ENCODE data around the gene B3GAT1.

Gene B3GAT1

GRCh38 chr11:134372536-134372935 lies 39.5 kb downstream of the B3GAT1 start:
- no peak for DNase-seq (ENCODE audit: low read depth in 2 of 2)

DNA sequence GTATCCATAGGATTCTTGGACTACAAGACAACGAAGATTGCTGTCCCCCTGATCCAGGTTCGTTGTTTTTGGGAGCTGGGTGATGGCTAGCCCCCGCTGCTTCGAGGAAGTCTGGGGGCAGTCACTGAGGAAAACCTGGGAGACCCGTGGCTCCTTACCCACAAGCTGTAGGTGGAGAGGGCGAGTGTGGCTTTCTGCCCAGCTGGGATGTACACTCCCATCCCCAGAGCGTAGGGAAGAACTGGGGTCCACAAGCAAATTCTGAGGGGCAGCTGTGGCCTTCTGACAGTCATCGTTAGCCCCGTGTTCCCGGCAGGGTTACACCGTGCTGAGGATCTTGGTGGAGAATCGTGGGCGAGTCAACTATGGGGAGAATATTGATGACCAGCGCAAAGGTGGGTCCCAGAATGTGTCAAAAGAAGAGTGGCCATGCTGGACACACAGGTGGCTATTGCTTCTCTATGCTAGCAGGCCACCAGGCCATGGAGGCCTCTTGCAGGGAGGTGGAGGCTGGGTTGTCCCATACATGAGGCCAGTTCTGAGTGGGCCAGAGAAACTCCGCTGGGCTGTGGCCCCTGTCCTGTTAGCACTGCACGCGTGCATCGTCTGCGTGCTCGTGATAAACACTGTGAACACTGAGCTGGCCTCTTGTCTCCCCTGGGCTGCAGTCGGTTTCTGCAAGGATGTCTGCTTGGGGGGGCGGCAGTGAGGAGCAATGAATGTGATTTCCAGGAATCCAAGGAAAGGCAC lies 40.4 kb downstream of the B3GAT1 start:
- DNase-seq (ENCODE audit: low read depth in 2 of 2): no peak

- no peak for DNase-seq (ENCODE audit: low read depth in 2 of 2)
Measured at GRCh38 chr11:134370526-134371435, 41.3 kb downstream of the B3GAT1 start.

DNA sequence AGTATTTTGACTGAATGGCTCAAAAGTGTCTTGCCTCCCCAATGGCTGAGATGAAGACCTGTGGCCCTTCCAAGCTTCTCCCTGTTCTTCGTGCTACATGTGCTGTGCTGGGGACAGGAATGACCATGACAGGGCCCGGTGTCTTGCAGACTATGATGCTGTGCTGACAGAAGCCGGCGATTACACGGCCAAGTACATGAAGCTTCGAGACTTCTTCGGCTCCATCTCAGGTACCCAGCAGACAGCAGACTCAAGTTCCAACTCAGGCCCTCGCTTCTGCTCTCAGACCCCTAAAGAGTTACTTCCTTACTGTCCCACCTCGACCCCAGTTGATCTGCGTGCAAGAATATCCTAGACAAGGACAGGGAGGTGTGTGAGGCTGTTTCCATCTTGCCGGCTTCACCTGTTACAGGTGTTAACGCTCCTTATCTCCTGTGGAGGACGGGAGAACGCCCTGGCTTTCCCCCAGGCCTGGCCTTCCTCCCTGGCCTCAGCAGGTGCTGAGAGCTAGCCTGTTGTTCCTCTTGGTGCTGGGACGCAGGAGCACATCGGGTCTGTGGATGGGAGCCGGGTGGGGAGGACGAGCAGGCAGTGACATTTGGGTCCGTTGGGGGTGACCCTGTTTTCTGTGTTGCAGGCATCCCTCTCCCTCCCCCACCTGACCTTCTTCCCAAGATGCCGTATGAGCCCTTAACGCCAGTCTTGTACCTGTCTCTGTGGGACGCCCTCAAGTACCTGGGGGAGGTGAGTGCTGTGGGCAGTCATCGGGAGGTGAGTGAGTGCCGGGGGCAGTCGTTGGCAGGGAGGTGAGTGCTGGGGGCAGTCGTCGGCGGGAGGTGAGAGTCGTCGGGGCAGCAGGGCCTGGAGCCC lies 42.2 kb downstream of the B3GAT1 start:
- DNase-seq (ENCODE audit: low read depth in 2 of 2): no peak

GRCh38 chr11:134367781-134368180 lies 44.3 kb downstream of the B3GAT1 start:
- DNase-seq (ENCODE audit: low read depth in 2 of 2): no peak

- no peak for DNase-seq (ENCODE audit: low read depth in 2 of 2)
Measured at GRCh38 chr11:134366254-134366653, 45.8 kb downstream of the B3GAT1 start.

DNA sequence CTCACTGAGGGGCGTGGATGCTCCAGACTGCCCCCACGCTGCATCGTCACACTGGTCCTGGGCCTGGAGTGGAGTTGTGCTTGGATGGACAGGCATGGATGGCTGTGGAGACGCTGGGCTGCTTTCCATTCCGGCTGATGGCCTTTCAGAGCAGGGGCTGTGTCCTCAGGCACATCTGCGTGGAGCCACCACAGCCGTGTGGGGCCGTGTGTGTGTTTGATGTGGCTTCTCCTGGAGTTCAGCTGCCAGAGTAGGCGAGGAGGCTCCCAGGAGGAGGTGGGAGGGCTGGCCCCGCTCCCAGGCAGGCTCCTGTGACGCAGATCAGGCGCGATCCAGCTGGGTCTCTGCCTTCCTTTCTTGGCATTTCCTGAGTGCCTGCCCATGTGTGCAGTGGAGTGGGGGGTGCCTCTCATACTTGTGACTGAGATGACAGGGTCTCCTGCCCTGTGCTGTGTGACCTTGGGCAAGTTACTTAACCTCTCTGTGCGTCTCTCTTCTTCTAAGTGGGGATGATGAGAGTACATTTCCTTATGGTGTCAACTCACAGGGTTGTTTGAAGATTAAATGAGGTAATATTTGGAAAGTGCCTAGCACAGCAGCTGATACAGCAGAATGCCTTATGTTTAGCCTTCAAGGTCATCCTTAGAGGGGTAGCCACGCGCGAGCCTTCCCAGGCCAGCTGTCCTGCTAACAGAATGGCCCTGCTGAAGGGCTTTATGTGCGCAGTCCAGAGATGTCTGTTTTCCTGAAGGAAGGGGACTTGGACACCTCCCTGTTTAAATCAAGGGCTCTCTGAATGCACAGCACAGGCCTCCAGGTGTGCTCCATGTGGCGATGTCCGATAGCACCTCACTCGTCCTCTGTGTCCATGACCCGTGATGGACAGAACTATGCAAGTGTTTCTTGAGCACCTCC lies 46.8 kb downstream of the B3GAT1 start:
- DNase-seq (ENCODE audit: low read depth in 2 of 2): no peak

- DNase-seq (ENCODE audit: low read depth in 2 of 2): no peak
Measured at GRCh38 chr11:134364261-134364660, 47.8 kb downstream of the B3GAT1 start.

- no peak for DNase-seq (ENCODE audit: low read depth in 2 of 2)
Measured at GRCh38 chr11:134363592-134363991, 48.5 kb downstream of the B3GAT1 start.

- DNase-seq (ENCODE audit: low read depth in 2 of 2): no peak
Measured at GRCh38 chr11:134363161-134363560, 48.9 kb downstream of the B3GAT1 start.

DNA sequence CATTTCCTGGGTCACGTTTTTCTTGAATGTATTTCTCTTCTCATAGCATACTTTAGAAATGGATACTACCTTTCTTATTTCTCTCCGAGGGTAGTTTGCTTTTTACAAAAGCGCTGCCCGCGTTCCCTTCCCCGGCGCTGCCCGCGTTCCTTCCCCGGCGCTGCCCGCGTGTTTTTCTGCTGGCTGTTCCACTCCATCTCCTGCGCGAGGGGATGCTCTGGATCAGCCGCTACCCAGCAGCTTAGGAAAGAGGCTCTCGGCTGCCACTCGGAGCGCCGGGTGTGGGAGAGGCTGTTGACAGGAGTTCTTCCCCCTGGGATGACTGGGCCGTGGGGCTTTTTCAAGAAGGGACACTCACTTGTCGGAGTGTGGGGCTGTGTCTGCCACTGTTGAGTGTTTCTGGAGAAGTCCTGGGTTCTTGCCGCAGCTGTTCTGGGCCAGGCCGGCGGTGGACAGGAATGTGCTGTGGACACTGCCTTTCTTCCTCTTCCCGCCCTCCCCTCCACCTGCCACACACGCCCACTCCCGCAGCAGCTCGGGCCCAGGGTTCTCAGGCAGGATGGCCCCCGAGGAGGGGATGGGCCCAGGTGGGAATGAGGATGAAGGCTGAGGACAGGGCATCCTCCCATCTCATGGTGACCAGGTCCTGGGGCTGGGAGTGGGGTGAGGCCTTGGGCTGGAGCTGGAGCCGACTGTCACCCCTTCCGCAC lies 49.7 kb downstream of the B3GAT1 start:
- DNase-seq (ENCODE audit: low read depth in 2 of 2): no peak

DNA sequence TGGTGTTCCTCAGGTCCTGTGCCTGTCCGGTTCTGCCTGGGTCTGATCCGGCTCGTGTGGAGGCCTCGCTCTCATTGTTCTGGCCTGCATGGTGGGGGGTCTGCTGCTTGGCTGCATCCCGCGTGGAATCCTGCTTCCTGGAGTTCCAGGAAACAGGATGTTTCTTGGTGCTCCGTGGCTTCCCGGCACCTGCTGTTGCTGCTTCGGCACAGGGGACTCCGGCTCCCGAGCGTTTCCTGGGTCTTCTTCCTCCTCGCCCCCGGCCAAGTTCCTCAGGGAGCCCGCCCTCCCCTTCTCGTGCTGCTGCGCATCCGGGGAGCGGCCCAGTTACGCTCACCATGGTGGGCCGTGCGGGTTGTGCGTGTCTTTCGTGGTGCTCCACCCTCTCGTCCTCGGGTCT lies 50.4 kb downstream of the B3GAT1 start:
- no peak for DNase-seq (ENCODE audit: low read depth in 2 of 2)

- peak; percentile 58 to 65 for DNase-seq (ENCODE audit: low read depth in 2 of 2)
Measured at GRCh38 chr11:134360050-134360835, 51.8 kb downstream of the B3GAT1 start.

DNA sequence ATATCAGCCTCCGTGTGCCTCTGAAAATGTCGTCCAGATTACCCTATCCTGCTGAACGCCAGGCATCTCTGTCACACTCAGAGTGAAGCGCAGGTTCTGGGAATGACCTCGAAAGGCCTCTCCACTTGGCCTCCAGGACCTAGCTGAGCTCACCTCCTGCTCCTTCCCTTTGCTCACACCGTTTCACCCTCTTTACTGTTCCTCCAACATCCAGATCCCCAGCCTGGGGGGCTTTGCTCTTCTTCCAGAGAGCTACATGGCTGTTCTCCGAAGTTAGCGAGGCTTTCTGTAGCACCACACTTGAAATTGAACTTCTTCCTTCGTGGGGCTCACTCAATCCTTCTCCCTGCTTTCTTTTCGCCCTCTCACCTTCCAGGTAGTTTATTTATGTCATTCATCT lies 52.4 kb downstream of the B3GAT1 start:
- DNase-seq (ENCODE audit: low read depth in 2 of 2): no peak

DNA sequence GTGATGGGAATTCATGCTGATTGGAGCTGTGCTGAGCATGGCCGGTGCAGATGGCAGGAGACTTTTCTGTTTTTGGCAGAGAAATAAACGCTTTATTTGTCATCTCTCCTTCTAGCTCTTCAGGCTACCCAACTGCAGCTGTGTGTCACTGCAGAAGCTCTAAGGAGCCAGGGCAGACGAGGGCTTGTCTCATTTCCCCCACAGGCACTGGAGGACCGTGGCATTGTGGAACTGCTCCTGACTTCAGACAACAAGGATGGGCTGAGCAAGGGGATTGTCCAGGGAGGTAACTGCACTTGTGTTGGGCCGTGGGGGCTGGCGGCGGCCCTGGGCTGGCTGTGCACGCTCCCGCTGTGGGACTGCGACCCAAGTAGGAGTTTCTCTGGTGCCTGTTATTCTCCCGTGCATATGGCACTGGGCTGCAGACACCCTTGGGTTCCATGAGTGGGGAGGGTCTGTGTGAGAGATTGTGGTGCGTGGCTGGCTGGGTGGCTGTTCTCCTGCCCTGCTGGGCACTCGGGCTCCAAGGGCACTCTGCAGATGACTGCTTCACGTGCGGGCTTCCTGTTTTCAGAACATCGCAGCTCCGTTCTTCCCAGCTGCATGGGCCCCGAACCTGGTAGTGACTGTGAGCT lies 53.1 kb downstream of the B3GAT1 start:
- no peak for DNase-seq (ENCODE audit: low read depth in 2 of 2)

DNA sequence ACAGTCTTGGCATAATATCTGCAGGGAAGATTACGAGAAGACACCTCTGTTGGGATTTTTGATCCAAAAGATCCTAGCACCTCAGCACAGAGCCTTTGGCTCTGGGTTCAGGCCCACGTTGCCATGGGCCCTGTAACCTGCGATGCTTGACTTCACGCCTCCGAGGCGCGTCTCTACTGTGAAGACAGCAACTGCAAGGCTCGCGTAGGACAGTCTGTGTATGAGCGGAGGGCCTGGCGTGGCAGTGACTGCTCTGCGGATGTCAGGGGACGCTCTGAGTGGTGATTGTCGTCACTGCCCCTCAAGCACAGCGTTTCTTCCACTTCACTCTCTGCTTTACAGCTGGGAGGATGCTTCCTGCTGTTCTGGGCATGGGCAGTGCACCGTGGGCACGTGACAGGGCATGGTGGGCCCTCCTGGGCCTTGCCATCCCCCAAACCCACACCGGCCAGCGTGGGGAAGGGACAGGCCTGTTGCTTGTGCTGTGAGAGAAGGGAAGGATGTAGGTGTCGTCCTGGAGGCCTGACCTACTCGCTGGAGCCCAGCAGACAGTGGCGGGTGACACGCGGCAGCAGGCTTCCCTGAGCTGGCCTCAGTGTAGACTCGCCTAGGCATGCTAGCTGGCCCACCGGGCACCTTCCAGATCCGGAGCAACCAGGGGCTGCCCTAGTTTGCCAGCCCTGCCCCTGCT lies 53.7 kb downstream of the B3GAT1 start:
- DNase-seq (ENCODE audit: low read depth in 2 of 2): no peak

- no peak for DNase-seq (ENCODE audit: low read depth in 2 of 2)
Measured at GRCh38 chr11:134357545-134357839, 54.5 kb downstream of the B3GAT1 start.

DNA sequence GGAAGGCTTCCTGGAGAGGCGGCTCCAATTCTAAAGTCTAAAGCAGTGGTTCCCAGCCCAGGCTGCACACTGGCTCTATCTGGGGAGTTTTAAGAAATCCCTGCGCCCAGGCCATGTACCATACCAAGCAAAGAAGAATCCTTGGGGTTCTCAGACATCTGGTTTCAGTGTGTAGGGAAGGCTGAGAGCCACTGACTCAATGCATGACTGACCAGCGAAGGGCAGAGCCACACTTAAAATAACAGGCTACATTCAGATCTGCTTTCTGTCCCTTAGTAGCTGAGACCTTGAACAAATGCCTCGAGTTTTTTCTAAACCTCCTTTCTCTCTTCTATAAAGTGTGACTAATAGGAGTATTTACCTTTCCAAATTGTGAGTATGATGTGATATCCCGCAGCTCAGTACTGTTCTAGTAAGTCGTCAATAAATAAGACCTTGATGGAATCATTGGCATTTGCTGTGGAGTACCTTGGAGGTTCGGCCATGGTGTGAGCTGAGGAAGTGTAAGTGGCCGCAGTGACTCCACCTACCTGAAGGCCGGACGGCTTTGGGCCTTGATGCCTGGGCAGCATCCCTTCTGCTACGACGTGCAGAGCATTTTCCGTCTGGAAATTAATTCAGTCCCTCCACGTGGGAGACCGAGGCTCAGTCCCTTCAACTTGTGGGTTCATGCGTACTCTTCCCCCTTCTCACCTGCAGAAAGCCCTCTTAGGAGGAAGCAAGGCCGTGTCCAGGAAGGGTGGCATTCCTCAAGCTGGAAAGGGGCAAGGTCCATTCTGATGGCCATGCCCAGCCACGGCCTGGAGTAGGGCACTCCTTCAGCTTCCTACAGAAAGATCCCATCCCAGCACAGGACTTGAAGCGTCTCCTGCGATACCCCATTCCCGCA lies 55.1 kb downstream of the B3GAT1 start:
- no peak for DNase-seq (ENCODE audit: low read depth in 2 of 2)

Measured in stimulated activated CD4-positive, alpha-beta T cell treated with anti-CD3 and anti-CD28 coated beads, Interleukin-15, amount 100 ng/mL, for 48 hours (primary cell).